ENCODE measurements around the gene ACSF2.

The ACSF2 gene

DNA sequence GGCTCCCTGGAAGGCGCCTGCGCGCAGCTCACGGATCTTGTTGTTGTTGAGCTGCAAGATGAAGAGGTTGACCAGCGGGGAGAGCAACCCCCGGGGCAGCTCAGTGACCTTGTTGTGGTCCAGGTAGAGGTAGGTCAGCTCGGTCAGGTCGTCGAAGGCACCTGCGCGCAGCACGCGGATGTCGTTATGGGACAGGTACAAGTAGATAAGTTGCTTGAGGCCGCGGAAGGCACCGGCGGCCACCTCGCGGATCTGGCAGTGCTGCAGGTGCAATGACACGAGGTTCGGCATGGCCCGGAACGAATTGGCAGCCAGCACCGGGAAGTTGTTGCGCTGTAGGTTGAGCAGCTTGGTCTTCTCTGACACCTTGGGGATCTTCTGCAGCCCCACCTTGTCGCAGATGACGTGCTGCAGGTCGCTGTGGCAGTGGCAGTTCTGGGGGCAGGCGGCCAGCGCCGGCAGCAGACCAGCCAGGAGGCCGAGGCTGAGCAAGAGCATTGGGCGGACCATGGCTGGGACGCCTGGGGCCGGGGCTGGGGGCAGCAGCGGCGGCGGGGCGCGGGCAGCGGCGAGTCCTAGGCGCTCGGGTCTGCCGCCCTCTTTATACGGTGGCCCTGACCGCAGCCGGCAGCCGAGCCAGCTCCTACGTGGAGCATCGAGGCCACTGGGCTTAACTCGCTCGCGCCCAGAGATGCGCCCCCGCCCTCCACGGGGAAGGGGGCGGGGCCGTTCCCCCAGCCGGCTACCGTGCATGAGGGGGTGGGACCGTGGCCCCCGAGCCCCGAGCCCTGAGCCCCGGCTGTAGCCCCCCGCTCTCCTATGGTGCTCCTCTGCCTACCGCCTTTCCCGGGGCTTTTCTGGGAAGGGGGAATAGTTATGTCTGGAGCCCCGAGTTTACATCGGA is 42.5 kb downstream of the ACSF2 start, which contains the start of gene CHAD:
Gene CHAD, minus strand, starts transcription at position 577 of the 904 bp plus-strand sequence. Its CDS starts 67 bp downstream, at position 510.
- Histone ChIP-seq H3K36me3 (ENCODE audit: control insufficient read depth, insufficient read depth, low read length) (no peaks in the 10 kb centered on the region), H3K4me1 (peaks cover 9% of the 10 kb centered on the region), H3K79me2 (no peaks in the 10 kb centered on the region), H3K4me2 (ENCODE audit: low read length) (no peak within 1 kb of the TSS), H2AFZ (no peak within 1 kb of the TSS), H3K27me3 (ENCODE audit: control insufficient read depth, insufficient read depth, low read length) (no peaks in the 10 kb centered on the region), H3K4me3 (ENCODE audit: low read depth, low read length) (no peak within 1 kb of the TSS), H3K9me3 (ENCODE audit: control insufficient read depth, low read length) (no peaks in the 10 kb centered on the region), H3K27ac (no peak within 1 kb of the TSS), H3K9ac (no peak within 1 kb of the TSS)
- TF ChIP-seq, protein P1, sequence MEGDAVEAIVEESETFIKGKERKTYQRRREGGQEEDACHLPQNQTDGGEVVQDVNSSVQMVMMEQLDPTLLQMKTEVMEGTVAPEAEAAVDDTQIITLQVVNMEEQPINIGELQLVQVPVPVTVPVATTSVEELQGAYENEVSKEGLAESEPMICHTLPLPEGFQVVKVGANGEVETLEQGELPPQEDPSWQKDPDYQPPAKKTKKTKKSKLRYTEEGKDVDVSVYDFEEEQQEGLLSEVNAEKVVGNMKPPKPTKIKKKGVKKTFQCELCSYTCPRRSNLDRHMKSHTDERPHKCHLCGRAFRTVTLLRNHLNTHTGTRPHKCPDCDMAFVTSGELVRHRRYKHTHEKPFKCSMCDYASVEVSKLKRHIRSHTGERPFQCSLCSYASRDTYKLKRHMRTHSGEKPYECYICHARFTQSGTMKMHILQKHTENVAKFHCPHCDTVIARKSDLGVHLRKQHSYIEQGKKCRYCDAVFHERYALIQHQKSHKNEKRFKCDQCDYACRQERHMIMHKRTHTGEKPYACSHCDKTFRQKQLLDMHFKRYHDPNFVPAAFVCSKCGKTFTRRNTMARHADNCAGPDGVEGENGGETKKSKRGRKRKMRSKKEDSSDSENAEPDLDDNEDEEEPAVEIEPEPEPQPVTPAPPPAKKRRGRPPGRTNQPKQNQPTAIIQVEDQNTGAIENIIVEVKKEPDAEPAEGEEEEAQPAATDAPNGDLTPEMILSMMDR (IDR thresholded peaks at IDR 0.05) = no peak

DNA sequence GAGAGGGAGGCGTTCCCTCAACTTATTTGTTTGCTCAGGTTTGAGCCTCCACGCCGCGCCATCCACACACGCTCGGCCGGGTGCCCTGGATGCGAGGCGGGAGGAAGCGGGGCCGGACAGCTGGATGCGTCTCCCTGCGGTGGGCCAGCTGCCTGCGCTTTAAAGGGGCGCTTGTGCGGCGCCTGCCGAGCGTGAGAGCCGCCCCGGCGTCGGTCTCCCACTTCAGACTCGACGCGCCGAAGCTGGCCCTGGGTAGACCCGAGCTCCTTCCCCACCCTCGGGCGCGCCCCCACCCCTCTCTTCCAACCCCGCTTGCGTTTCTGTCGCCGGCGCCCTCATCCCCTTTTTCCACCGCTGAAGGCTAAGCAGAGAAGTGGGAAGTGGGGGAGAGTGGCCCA is 43.2 kb downstream of the ACSF2 start:
- no peak overlapping the region for H3K9ac ChIP-seq
- H2AFZ ChIP-seq = no peak overlapping the region
- no peaks in the 10 kb centered on the region for H3K79me2 ChIP-seq
- peaks cover 9% of the 10 kb centered on the region for H3K4me1 ChIP-seq
- H3K27me3 ChIP-seq (ENCODE audit: control insufficient read depth, insufficient read depth, low read length) = no peaks in the 10 kb centered on the region
- no peak overlapping the region for H3K4me2 ChIP-seq (ENCODE audit: low read length)
- H3K4me3 ChIP-seq (ENCODE audit: low read depth, low read length) = no peak overlapping the region
- TF ChIP-seq, protein P1 (IDR thresholded peaks at IDR 0.05) = no peak
- H3K27ac ChIP-seq = no peak overlapping the region
- H3K9me3 ChIP-seq (ENCODE audit: control insufficient read depth, low read length) = no peaks in the 10 kb centered on the region
- no peaks in the 10 kb centered on the region for H3K36me3 ChIP-seq (ENCODE audit: control insufficient read depth, insufficient read depth, low read length)

DNA sequence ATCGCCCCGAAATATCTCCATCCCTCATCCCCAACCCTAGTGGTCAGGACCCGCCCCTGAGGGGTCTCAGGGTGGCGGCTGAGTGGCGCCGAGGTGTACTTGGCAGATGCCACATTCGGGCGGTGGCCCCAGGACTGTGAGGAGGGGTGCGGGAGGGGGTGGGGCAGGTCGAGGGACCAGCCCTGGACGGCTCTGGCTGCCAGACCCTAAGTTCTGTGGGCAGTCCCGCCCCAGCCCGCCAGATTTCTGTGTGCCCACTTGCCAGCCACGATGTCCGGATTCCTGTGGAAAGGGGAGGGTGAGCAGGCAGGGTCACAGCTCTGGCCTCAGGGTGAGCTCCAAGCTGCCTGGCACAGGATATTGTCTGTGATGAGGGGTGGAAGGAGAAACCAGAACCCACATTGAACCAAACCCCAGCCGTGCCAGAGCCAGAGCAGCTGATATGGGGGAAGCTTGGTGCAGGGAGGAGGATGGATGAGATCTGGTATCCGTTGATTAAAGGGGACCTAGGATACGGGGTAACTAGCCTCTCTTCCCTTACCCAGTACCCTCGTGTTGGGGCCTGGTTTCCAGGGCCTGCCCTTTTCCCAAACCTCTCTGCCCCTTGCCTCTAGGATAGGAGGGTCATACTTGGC is 43.8 kb downstream of the ACSF2 start:
- Histone ChIP-seq H3K36me3 (ENCODE audit: control insufficient read depth, insufficient read depth, low read length) (no peaks in the 10 kb centered on the region), H3K4me2 (ENCODE audit: low read length) (no peak overlapping the region), H3K27me3 (ENCODE audit: control insufficient read depth, insufficient read depth, low read length) (no peaks in the 10 kb centered on the region), H2AFZ (no peak overlapping the region), H3K4me1 (peaks cover 9% of the 10 kb centered on the region), H3K4me3 (ENCODE audit: low read depth, low read length) (no peak overlapping the region), H3K27ac (no peak overlapping the region), H3K79me2 (no peaks in the 10 kb centered on the region), H3K9me3 (ENCODE audit: control insufficient read depth, low read length) (no peaks in the 10 kb centered on the region), H3K9ac (no peak overlapping the region)
- TF ChIP-seq, protein P1 (IDR thresholded peaks at IDR 0.05) = no peak

DNA sequence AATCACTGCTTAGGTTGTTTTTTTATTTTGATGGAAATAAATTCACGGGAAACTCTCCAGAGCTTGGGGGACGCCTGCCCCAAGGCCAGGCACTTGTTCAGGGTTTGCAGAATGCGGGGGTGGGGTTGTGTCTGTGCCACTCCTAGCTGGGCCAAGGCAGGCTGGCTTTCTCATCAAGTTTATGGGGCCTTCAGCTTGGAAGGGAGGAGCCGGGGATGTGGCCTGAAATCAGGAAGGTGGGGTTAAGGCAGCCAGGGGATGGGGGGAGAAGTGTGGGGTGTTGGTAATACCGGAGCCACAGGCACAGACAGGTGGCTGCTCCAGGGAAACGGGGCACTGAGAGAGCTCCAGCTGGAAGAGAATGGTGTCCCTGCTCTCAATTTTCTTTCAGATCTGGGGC is 44.4 kb downstream of the ACSF2 start:
- Histone ChIP-seq H3K4me3 (ENCODE audit: low read depth, low read length) (no peak overlapping the region), H3K9me3 (ENCODE audit: control insufficient read depth, low read length) (no peaks in the 10 kb centered on the region), H3K27me3 (ENCODE audit: control insufficient read depth, insufficient read depth, low read length) (no peaks in the 10 kb centered on the region), H3K27ac (no peak overlapping the region), H3K9ac (no peak overlapping the region), H2AFZ (no peak overlapping the region), H3K79me2 (no peaks in the 10 kb centered on the region), H3K4me2 (ENCODE audit: low read length) (no peak overlapping the region), H3K4me1 (peaks cover 9% of the 10 kb centered on the region), H3K36me3 (ENCODE audit: control insufficient read depth, insufficient read depth, low read length) (no peaks in the 10 kb centered on the region)
- TF ChIP-seq, protein P1 (IDR thresholded peaks at IDR 0.05) = no peak

Measured in parathyroid adenoma (tissue), 2 donors.